WERI-Rb-1 (cell line): ENCODE data around the gene LITAF.
"Not testable (repeated sequence)": the region's sequence is repeated elsewhere in the genome, so short reads cannot be mapped to it uniquely, and the experiment has no call there.

Experiments
- DNase-seq: peaks from one replicate; pipeline ENCODE4 v3.0.0-alpha.2; 2020
- H3K27ac ChIP-seq: fragments of 250-450 bp; sonication (Bioruptor Pico); 2 replicates; pipeline ENCODE4 v1.5.1; 2020; ENCODE audit warnings: mild to moderate bottlenecking, moderate library complexity
- H3K27me3 ChIP-seq: fragments of 250-450 bp; sonication (Bioruptor Pico); 2 replicates; pipeline ENCODE4 v1.5.1; 2021; ENCODE audit warnings: mild to moderate bottlenecking, low read depth, moderate library complexity; ENCODE audit not compliant: insufficient read depth, severe bottlenecking
- H3K36me3 ChIP-seq: fragments of 250-450 bp; sonication (Bioruptor Pico); 2 replicates; pipeline ENCODE4 v1.5.1; 2020; ENCODE audit warnings: mild to moderate bottlenecking, moderate library complexity
- H3K4me3 ChIP-seq: 2 replicates; pipeline ENCODE4 v1.5.1; 2011; ENCODE audit warnings: low read depth, mild to moderate bottlenecking, control low read depth, low read length
- H3K9me3 ChIP-seq: fragments of 250-450 bp; sonication (Bioruptor Pico); 2 replicates; pipeline ENCODE4 v1.5.1; 2021; ENCODE audit warnings: mild to moderate bottlenecking, moderate library complexity; ENCODE audit not compliant: severe bottlenecking
- CTCF ChIP-seq: IDR thresholded peaks from 2 replicates; pipeline ENCODE4 v1.5.1; 2011; ENCODE audit warnings: low read depth, mild to moderate bottlenecking, control low read depth, inconsistent platforms, low read length

LITAF gene

GRCh38 chr16:11605891-11606290 is 19.2 kb upstream of the LITAF start:
- Histone ChIP-seq H3K9me3 (no peaks in the 10 kb centered on the region), H3K27me3 (no peaks in the 10 kb centered on the region), H3K4me3 (no peak overlapping the region), H3K36me3 (no peaks in the 10 kb centered on the region), H3K27ac (no peak overlapping the region)
- no peak for TF ChIP-seq CTCF
- no peak for DNase-seq

GRCh38 chr16:11605564-11605886 is 18.8 kb upstream of the LITAF start:
- TF ChIP-seq CTCF: no peak
- Histone ChIP-seq H3K36me3 (no peaks in the 10 kb centered on the region), H3K4me3 (no peak overlapping the region), H3K27me3 (no peaks in the 10 kb centered on the region), H3K9me3 (no peaks in the 10 kb centered on the region), H3K27ac (no peak overlapping the region)
- no peak for DNase-seq

- Histone ChIP-seq H3K27ac (no peak overlapping the region), H3K9me3 (no peaks in the 10 kb centered on the region), H3K36me3 (no peaks in the 10 kb centered on the region), H3K27me3 (no peaks in the 10 kb centered on the region), H3K4me3 (no peak overlapping the region)
- no peak for TF ChIP-seq CTCF
- no peak for DNase-seq
Measured at GRCh38 chr16:11604783-11605563, 18.3 kb upstream of the LITAF start.

GRCh38 chr16:11604296-11604695 is 17.6 kb upstream of the LITAF start:
- DNase-seq, H3K36me3 ChIP-seq, H3K27me3 ChIP-seq, H3K9me3 ChIP-seq, H3K27ac ChIP-seq, H3K4me3 ChIP-seq: not testable (repeated sequence)

GRCh38 chr16:11603331-11603750 is 16.6 kb upstream of the LITAF start:
- TF ChIP-seq CTCF: no peak
- Histone ChIP-seq H3K4me3 (no peak overlapping the region), H3K27ac (no peak overlapping the region), H3K36me3 (no peaks in the 10 kb centered on the region), H3K9me3 (no peaks in the 10 kb centered on the region), H3K27me3 (no peaks in the 10 kb centered on the region)
- no peak for DNase-seq

- TF ChIP-seq CTCF: no peak
- Histone ChIP-seq H3K9me3 (no peaks in the 10 kb centered on the region), H3K27me3 (no peaks in the 10 kb centered on the region), H3K36me3 (no peaks in the 10 kb centered on the region), H3K4me3 (no peak overlapping the region), H3K27ac (no peak overlapping the region)
- no peak for DNase-seq
Measured at GRCh38 chr16:11602321-11602720, 15.6 kb upstream of the LITAF start.
